HEK293 (cell line): Measurements from ENCODE around the gene TRAT1.

Experiments used
- CTCF ChIA-PET: fragments of 350-600 bp; formaldehyde crosslinking; extraction: SDS; loops from one replicate; lab custom pipeline; 2021; ENCODE audit warnings: antibody characterized with exemption; lab: Yijun Ruan, JAX
- POLR2A ChIA-PET: fragments of 300-600 bp; formaldehyde crosslinking; extraction: SDS; loops from one replicate; lab custom pipeline; 2020; ENCODE audit warnings: antibody characterized with exemption, inconsistent platforms; lab: Yijun Ruan, JAX
- H3K27ac ChIP-seq: fragments of 200-500 bp; sonication (Bioruptor generic); 2 replicates; pipeline ENCODE4 v1.5.1; 2014; ENCODE audit warnings: low read depth, low read length, control low read depth, inconsistent platforms; ENCODE audit errors: extremely low read depth
- H3K36me3 ChIP-seq, 2 experiments: fragments of 200-500 bp in 1 of 2; sonication (Bioruptor generic) in 1 of 2; 1 replicate in 1 of 2; 2 replicates in 1 of 2; pipeline ENCODE4 v1.5.1; 2014 to 2017; ENCODE audit warnings: inconsistent platforms in 2 of 2, low read length in 2 of 2; ENCODE audit not compliant: control insufficient read depth in 2 of 2, insufficient read depth in 1 of 2
- H3K4me1 ChIP-seq: fragments of 200-500 bp; sonication (Bioruptor generic); 2 replicates; pipeline ENCODE4 v1.5.1; 2014; ENCODE audit warnings: mild to moderate bottlenecking, low read length, inconsistent platforms; ENCODE audit not compliant: control insufficient read depth, insufficient read depth
- H3K4me3 ChIP-seq: 2 replicates; pipeline ENCODE4 v1.5.1; 2011; ENCODE audit warnings: low read depth, mild to moderate bottlenecking, control low read depth, low read length, moderate library complexity
- H3K9me3 ChIP-seq: fragments of 200-500 bp; sonication (Bioruptor generic); 2 replicates; pipeline ENCODE4 v1.5.1; 2014; ENCODE audit warnings: low read depth, low read length, inconsistent platforms; ENCODE audit not compliant: control insufficient read depth, insufficient read depth
- CTCF ChIP-seq: fragments of 450-650 bp; formaldehyde crosslinking; IDR thresholded peaks from 2 replicates; pipeline ENCODE4 v1.5.1; 2016; ENCODE audit warnings: missing biosample characterization, missing genetic modification characterization
- FEZF1 ChIP-seq: fragments of 450-650 bp; formaldehyde crosslinking; IDR thresholded peaks from 2 replicates; pipeline ENCODE4 v1.5.1; 2016; ENCODE audit warnings: missing biosample characterization, missing genetic modification characterization
- GFI1B ChIP-seq: fragments of 450-650 bp; formaldehyde crosslinking; IDR thresholded peaks from 2 replicates; pipeline ENCODE4 v1.5.1; 2016; ENCODE audit warnings: missing biosample characterization, missing genetic modification characterization
- ZBTB17 ChIP-seq: fragments of 450-650 bp; formaldehyde crosslinking; IDR thresholded peaks from 2 replicates; pipeline ENCODE4 v1.5.1; 2016; ENCODE audit warnings: missing biosample characterization, missing genetic modification characterization
- ZNF266 ChIP-seq: fragments of 450-650 bp; formaldehyde crosslinking; IDR thresholded peaks from 2 replicates; pipeline ENCODE4 v1.5.1; 2016; ENCODE audit warnings: missing biosample characterization, missing genetic modification characterization, low read depth
- ZNF311 ChIP-seq: fragments of 450-650 bp; formaldehyde crosslinking; IDR thresholded peaks from 2 replicates; pipeline ENCODE4 v1.5.1; 2017; ENCODE audit warnings: missing biosample characterization, missing genetic modification characterization, borderline replicate concordance
- ZNF366 ChIP-seq: fragments of 450-650 bp; formaldehyde crosslinking; conservative IDR thresholded peaks from 2 replicates; pipeline ENCODE4 v1.5.1; 2016; ENCODE audit warnings: missing biosample characterization, missing genetic modification characterization
- ZNF423 ChIP-seq: fragments of 450-650 bp; formaldehyde crosslinking; IDR thresholded peaks from 2 replicates; pipeline ENCODE4 v1.5.1; 2016; ENCODE audit warnings: missing biosample characterization, missing genetic modification characterization
- ZNF426 ChIP-seq: fragments of 450-650 bp; formaldehyde crosslinking; IDR thresholded peaks from 2 replicates; pipeline ENCODE4 v1.5.1; 2017; ENCODE audit warnings: missing biosample characterization, missing genetic modification characterization, mild to moderate bottlenecking, inconsistent platforms, moderate library complexity
- ZNF488 ChIP-seq: fragments of 450-650 bp; formaldehyde crosslinking; IDR thresholded peaks from 2 replicates; pipeline ENCODE4 v1.5.1; 2016; ENCODE audit warnings: missing biosample characterization, missing genetic modification characterization
- ZNF510 ChIP-seq: fragments of 450-650 bp; formaldehyde crosslinking; IDR thresholded peaks from 2 replicates; pipeline ENCODE4 v1.5.1; 2018; ENCODE audit warnings: mild to moderate bottlenecking, missing genetic modification characterization, missing biosample characterization; ENCODE audit not compliant: insufficient replicate concordance
- ZNF610 ChIP-seq: fragments of 450-650 bp; formaldehyde crosslinking; IDR thresholded peaks from 2 replicates; pipeline ENCODE4 v1.5.1; 2016; ENCODE audit warnings: missing biosample characterization, missing genetic modification characterization, borderline replicate concordance
- ZNF654 ChIP-seq: fragments of 450-650 bp; formaldehyde crosslinking; IDR thresholded peaks from 2 replicates; pipeline ENCODE4 v1.5.1; 2016; ENCODE audit warnings: low read depth, missing biosample characterization, missing genetic modification characterization
- TF ChIP-seq, protein P1 (sequence below): fragments of 450-650 bp; formaldehyde crosslinking; IDR thresholded peaks from 2 replicates; pipeline ENCODE4 v1.5.1; 2016; ENCODE audit warnings: missing biosample characterization, missing genetic modification characterization
- TF ChIP-seq, protein P2 (sequence below): fragments of 450-650 bp; formaldehyde crosslinking; conservative IDR thresholded peaks from 2 replicates; pipeline ENCODE4 v1.5.1; 2016; ENCODE audit warnings: low read depth, missing biosample characterization, missing genetic modification characterization
- TF ChIP-seq, protein P3 (sequence below): fragments of 450-650 bp; formaldehyde crosslinking; IDR thresholded peaks from 2 replicates; pipeline ENCODE4 v1.5.1; 2017; ENCODE audit warnings: missing biosample characterization, missing genetic modification characterization
- TF ChIP-seq, protein P4 (sequence below): fragments of 450-650 bp; formaldehyde crosslinking; IDR thresholded peaks from 2 replicates; pipeline ENCODE4 v1.5.0; 2017; ENCODE audit warnings: missing biosample characterization, missing genetic modification characterization, borderline replicate concordance

The TRAT1 gene

GRCh38 chr3:108804966-108805365 lies 17.6 kb upstream of the TRAT1 start (continued):
- TF ChIP-seq, protein P1, sequence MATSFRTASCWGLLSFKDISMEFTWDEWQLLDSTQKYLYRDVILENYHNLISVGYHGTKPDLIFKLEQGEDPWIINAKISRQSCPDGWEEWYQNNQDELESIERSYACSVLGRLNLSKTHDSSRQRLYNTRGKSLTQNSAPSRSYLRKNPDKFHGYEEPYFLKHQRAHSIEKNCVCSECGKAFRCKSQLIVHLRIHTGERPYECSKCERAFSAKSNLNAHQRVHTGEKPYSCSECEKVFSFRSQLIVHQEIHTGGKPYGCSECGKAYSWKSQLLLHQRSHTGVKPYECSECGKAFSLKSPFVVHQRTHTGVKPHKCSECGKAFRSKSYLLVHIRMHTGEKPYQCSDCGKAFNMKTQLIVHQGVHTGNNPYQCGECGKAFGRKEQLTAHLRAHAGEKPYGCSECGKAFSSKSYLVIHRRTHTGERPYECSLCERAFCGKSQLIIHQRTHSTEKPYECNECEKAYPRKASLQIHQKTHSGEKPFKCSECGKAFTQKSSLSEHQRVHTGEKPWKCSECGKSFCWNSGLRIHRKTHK (tag by site-specific recombination): no peak

DNA sequence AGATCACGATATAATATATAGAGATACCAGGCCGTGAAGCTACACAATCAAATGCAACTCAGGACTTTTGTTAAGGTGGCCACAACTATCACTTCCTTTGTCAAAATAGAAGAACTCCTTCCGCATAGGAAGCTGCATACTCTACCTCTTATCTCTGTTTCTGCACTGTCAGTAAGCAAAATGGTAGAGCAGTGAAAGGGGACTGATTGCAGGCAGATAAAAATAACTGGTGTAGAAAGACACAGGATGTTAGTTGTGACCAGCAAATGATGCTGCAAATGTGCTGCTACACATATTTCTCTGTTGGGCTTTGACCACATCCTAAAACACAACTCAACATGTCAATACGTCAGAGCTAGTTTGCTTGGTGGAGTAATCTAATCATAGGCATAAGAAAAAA lies 16.3 kb upstream of the TRAT1 start:
- Histone ChIP-seq H3K4me3 (no peak overlapping the region), H3K36me3 (no peaks in the 10 kb centered on the region), H3K27ac (no peak overlapping the region), H3K4me1 (no peaks in the 10 kb centered on the region), H3K9me3 (no peaks in the 10 kb centered on the region)
- ChIA-PET POLR2A (no interaction called here), CTCF (interaction anchor here (0.6 kb wide), 1 partner anchor 25 kb away, joined by 5 read pairs; no protein-coding TSS in a partner anchor)
- TF ChIP-seq ZBTB17 (tag by site-specific recombination) (no peak), ZNF266 (tag by site-specific recombination) (no peak), ZNF311 (tag by site-specific recombination) (no peak), ZNF366 (tag by site-specific recombination) (no peak), ZNF423 (tag by site-specific recombination) (no peak), ZNF610 (tag by site-specific recombination) (no peak), FEZF1 (tag by site-specific recombination) (no peak)

GRCh38 chr3:108818404-108818803 lies 4.2 kb upstream of the TRAT1 start:
- Histone ChIP-seq H3K4me1 (no peaks in the 10 kb centered on the region), H3K9me3 (no peaks in the 10 kb centered on the region), H3K36me3 (no peaks in the 10 kb centered on the region), H3K4me3 (no peak overlapping the region), H3K27ac (no peak overlapping the region)
- ChIA-PET POLR2A (no interaction called here), CTCF (interaction anchor here (0.6 to 1.1 kb wide), 7 partner anchors 11 to 329 kb away, joined by 3 to 4 read pairs (median 3); no protein-coding TSS in a partner anchor)
- no peak for TF ChIP-seq GFI1B (tag by site-specific recombination)
- peak; percentile 19; the same call in 1 of the 2 replicates for TF ChIP-seq CTCF (tag by site-specific recombination)
- TF ChIP-seq, protein P2, sequence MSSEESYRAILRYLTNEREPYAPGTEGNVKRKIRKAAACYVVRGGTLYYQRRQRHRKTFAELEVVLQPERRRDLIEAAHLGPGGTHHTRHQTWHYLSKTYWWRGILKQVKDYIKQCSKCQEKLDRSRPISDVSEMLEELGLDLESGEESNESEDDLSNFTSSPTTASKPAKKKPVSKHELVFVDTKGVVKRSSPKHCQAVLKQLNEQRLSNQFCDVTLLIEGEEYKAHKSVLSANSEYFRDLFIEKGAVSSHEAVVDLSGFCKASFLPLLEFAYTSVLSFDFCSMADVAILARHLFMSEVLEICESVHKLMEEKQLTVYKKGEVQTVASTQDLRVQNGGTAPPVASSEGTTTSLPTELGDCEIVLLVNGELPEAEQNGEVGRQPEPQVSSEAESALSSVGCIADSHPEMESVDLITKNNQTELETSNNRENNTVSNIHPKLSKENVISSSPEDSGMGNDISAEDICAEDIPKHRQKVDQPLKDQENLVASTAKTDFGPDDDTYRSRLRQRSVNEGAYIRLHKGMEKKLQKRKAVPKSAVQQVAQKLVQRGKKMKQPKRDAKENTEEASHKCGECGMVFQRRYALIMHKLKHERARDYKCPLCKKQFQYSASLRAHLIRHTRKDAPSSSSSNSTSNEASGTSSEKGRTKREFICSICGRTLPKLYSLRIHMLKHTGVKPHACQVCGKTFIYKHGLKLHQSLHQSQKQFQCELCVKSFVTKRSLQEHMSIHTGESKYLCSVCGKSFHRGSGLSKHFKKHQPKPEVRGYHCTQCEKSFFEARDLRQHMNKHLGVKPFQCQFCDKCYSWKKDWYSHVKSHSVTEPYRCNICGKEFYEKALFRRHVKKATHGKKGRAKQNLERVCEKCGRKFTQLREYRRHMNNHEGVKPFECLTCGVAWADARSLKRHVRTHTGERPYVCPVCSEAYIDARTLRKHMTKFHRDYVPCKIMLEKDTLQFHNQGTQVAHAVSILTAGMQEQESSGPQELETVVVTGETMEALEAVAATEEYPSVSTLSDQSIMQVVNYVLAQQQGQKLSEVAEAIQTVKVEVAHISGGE: no peak
- no peak for TF ChIP-seq ZNF426 (tag by site-specific recombination)
- TF ChIP-seq, protein P3, sequence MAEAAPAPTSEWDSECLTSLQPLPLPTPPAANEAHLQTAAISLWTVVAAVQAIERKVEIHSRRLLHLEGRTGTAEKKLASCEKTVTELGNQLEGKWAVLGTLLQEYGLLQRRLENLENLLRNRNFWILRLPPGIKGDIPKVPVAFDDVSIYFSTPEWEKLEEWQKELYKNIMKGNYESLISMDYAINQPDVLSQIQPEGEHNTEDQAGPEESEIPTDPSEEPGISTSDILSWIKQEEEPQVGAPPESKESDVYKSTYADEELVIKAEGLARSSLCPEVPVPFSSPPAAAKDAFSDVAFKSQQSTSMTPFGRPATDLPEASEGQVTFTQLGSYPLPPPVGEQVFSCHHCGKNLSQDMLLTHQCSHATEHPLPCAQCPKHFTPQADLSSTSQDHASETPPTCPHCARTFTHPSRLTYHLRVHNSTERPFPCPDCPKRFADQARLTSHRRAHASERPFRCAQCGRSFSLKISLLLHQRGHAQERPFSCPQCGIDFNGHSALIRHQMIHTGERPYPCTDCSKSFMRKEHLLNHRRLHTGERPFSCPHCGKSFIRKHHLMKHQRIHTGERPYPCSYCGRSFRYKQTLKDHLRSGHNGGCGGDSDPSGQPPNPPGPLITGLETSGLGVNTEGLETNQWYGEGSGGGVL (tag by site-specific recombination): no peak
- no peak for TF ChIP-seq ZNF488 (tag by site-specific recombination)
- TF ChIP-seq, protein P4, sequence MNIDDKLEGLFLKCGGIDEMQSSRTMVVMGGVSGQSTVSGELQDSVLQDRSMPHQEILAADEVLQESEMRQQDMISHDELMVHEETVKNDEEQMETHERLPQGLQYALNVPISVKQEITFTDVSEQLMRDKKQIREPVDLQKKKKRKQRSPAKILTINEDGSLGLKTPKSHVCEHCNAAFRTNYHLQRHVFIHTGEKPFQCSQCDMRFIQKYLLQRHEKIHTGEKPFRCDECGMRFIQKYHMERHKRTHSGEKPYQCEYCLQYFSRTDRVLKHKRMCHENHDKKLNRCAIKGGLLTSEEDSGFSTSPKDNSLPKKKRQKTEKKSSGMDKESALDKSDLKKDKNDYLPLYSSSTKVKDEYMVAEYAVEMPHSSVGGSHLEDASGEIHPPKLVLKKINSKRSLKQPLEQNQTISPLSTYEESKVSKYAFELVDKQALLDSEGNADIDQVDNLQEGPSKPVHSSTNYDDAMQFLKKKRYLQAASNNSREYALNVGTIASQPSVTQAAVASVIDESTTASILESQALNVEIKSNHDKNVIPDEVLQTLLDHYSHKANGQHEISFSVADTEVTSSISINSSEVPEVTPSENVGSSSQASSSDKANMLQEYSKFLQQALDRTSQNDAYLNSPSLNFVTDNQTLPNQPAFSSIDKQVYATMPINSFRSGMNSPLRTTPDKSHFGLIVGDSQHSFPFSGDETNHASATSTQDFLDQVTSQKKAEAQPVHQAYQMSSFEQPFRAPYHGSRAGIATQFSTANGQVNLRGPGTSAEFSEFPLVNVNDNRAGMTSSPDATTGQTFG (tag by site-specific recombination): no peak
- no peak for TF ChIP-seq ZNF510 (tag by site-specific recombination)
- peak; percentile 19 for TF ChIP-seq ZNF654 (tag by site-specific recombination)
